SU-DHL-6 (cell line): ENCODE measurements around the gene OR1S1.

Source experiments
- EZH2phosphoT487 ChIP-seq: fragments of 200-600 bp; sonication (generic), shearing (Covaris generic); conservative IDR thresholded peaks from 2 replicates; pipeline ENCODE4 v1.6.1; 2018; ENCODE audit warnings: mild to moderate bottlenecking, antibody characterized with exemption, low read length, moderate library complexity, mixed read lengths
- TF ChIP-seq, protein P1 (sequence below): fragments of 200-600 bp; sonication (generic); IDR thresholded peaks from one replicate; pipeline ENCODE4 v1.5.1; 2017; ENCODE audit warnings: antibody characterized with exemption, mild to moderate bottlenecking, low read length, moderate library complexity; ENCODE audit not compliant: insufficient read depth, poor library complexity, severe bottlenecking

DNA sequence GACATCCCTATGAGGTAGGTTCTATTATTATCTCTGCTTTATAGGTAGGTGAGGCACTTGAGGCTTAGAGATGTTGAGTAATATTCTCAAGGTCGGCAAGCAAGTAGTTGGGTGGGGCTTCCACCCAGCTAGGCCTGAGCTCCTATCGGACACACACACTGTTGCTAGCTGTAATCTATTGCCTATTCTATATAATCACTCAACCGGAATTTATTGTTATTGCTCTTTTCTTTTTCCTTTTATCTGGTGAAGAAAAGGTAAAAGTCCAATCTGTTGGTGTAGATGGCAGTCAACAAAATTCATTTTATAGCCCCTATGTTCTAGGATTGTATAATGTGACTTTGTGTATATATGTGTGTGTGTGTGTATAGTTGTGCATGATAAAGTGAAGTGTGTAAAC lies 20.3 kb upstream of the OR1S1 start:
- no peak for TF ChIP-seq EZH2phosphoT487
- TF ChIP-seq, protein P1, sequence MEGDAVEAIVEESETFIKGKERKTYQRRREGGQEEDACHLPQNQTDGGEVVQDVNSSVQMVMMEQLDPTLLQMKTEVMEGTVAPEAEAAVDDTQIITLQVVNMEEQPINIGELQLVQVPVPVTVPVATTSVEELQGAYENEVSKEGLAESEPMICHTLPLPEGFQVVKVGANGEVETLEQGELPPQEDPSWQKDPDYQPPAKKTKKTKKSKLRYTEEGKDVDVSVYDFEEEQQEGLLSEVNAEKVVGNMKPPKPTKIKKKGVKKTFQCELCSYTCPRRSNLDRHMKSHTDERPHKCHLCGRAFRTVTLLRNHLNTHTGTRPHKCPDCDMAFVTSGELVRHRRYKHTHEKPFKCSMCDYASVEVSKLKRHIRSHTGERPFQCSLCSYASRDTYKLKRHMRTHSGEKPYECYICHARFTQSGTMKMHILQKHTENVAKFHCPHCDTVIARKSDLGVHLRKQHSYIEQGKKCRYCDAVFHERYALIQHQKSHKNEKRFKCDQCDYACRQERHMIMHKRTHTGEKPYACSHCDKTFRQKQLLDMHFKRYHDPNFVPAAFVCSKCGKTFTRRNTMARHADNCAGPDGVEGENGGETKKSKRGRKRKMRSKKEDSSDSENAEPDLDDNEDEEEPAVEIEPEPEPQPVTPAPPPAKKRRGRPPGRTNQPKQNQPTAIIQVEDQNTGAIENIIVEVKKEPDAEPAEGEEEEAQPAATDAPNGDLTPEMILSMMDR, result no peak
